IPS-20b (cell line): ENCODE data around the gene ULBP1.
"Not testable (repeated sequence)": the region's sequence is repeated elsewhere in the genome, so short reads cannot be mapped to it uniquely, and the experiment has no call there.

ENCODE experiments used
- H3K27ac ChIP-seq: one replicate; pipeline ENCODE4 v1.5.1; 2013; ENCODE audit warnings: low read length
- H3K27me3 ChIP-seq: 2 replicates; pipeline ENCODE4 v1.6.1; 2013; ENCODE audit warnings: mild to moderate bottlenecking, low read length, inconsistent platforms; ENCODE audit not compliant: insufficient read depth
- H3K36me3 ChIP-seq: 2 replicates; pipeline ENCODE4 v1.6.1; 2013; ENCODE audit warnings: low read depth, mild to moderate bottlenecking, inconsistent platforms, low read length, moderate library complexity; ENCODE audit not compliant: insufficient read depth
- H3K4me1 ChIP-seq: 2 replicates; pipeline ENCODE4 v1.6.1; 2013; ENCODE audit warnings: mild to moderate bottlenecking, control low read depth, inconsistent platforms, low read length, moderate library complexity; ENCODE audit not compliant: insufficient read depth
- H3K4me3 ChIP-seq: 2 replicates; pipeline ENCODE4 v1.5.1; 2013; ENCODE audit warnings: mild to moderate bottlenecking, low read length, inconsistent platforms
- H3K9ac ChIP-seq: 2 replicates; pipeline ENCODE4 v1.6.1; 2013; ENCODE audit warnings: low read depth, mild to moderate bottlenecking, inconsistent platforms, low read length, moderate library complexity
- H3K9me3 ChIP-seq: 2 replicates; pipeline ENCODE4 v1.6.1; 2013; ENCODE audit warnings: mild to moderate bottlenecking, low read depth, low read length, inconsistent platforms; ENCODE audit not compliant: insufficient read depth

Gene ULBP1

DNA sequence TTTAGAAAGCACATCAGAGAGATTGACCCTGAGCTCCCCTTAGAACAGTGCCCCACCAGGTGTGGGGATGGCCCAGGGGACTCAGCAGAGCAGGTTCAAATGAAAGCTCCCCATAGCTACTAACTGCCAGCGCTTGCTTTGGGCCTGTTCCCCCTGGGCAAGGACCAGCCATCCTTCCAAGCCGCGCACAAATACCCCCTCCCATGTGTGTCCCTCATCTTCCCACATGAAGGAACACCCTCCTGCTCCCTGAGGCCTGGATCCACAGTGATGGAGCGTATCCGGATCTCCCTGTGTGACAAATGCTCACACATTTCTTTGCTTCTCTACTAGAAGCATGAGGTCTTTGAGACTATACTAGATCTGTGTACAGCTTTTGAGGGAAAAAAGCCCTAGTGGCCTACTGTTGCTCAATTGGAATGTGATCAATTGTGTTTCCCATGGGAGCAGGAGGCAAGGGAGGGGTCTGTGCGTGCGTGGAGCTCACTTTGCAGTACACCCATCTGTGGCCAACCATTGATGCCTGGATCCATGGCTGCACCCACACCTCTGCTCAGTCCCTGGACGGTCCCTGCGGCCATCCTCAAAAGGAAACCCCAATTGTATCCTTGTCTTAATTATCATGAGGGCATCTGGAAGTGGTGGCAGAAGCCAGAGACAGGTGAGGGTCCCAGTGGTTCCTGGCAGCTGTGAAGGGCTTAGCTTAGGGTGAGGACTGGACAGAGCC, 39.4 kb upstream of the ULBP1 start:
- no peak overlapping the region for H3K9ac ChIP-seq
- H3K9me3 ChIP-seq, result no peaks in the 10 kb centered on the region; the same call in 1 of the 2 replicates
- no peaks in the 10 kb centered on the region for H3K4me1 ChIP-seq
- H3K27me3 ChIP-seq, result peaks cover 87% of the 10 kb centered on the region
- H3K36me3 ChIP-seq, result no peaks in the 10 kb centered on the region
- no peak overlapping the region for H3K4me3 ChIP-seq
- no peak overlapping the region for H3K27ac ChIP-seq

DNA sequence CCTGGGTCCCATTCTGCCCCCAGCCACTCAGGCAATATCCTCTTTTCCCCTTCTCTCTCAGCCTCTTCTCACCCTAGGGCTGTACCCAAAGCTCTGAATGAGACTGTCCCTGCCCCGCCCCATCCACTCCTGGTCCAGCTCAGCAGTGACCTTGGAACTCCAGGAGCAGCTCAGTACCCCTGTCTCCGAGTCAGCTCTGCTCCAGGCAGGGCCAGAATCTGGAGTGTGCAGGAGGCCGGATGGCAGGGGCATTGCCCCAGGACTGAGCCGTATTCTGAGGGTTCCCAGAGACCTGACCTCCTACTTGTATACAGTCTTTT, 38.9 kb upstream of the ULBP1 start:
- no peaks in the 10 kb centered on the region; the same call in 1 of the 2 replicates for H3K9me3 ChIP-seq
- H3K4me3 ChIP-seq, result 0 out of 2 replicates have a peak overlapping the region, but pooled peaks have one; percentile 70
- H3K27me3 ChIP-seq, result peaks cover 90% of the 10 kb centered on the region
- no peak overlapping the region for H3K27ac ChIP-seq
- no peaks in the 10 kb centered on the region for H3K36me3 ChIP-seq
- no peaks in the 10 kb centered on the region for H3K4me1 ChIP-seq
- H3K9ac ChIP-seq, result no peak overlapping the region

DNA sequence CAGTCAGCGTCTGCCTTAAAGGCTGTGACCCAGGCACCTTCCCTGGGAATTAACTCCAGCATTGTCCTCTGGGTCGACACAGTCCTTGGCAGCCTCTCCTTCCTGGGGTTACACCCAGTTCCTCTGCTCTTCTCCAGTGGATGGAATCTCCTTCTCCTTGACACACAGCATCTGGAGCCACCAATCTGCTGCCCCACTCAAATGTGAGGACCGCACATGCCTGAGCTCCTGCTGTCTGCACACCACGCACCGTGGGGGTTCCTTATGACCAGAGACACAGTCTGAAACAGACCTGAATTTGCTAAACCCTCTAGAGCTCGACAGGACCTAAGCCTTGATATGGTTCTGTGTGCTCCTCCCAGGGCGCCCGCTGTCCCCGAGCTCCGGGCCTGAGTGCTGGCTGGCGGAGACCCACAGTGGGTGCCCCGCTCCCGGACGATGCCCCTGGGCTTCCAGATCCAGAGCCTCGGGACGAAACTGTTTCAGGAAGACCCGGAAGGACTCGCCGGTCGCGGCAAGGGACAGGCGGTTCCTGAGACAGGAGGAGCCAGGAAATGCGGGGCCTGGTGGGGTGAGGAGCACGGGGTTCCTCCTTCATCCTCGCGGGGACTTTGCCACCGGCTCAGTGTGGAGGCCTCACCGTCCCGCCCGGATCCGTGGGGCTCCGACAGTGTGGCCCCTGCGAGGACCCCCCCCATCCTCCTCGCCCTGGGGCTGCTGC, 38.3 kb upstream of the ULBP1 start:
- no peak overlapping the region for H3K9ac ChIP-seq
- H3K27ac ChIP-seq, result no peak overlapping the region

DNA sequence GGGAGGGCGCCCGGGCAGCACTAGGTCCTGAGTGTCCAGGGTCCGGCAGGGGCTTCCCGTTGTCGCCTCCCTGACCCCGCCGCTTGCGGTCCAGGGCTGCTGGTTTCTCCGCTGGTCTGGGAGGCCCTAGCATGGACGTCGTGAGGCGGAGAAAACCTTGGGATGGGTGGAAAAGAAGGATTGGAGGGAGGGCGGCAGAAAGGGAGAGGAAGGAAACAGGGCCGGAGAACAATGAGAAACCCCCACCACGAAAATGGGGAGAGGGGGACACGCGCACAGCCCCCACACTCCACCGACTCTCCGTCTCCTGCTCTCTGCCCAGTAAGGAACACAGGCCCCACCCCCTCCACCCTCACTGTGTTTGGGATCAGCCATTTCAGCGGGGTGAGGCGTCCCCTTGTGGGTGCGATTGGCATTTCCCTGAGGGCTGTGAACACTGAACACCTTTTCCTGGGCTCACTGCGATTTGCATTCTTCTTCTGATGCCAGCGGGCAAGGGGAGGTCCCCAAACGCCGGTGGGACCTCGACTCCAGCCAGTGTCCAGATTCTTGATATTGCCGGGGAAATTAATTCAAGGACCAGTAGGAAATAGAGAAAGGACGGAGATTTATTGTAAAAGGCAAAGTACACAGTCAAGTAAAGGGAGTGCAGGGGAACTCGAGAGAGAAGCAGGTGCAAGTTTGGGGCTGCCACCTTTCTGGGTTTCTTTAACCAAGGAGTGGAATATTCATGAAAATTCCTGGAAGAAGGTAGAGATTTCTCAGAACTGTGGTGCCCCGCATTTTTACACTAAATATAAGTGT, 37.6 kb upstream of the ULBP1 start:
- H3K36me3 ChIP-seq, result no peaks in the 10 kb centered on the region
- H3K27ac ChIP-seq, result no peak overlapping the region
- H3K9ac ChIP-seq, result no peak overlapping the region
- peaks cover 90% of the 10 kb centered on the region for H3K27me3 ChIP-seq
- H3K4me3 ChIP-seq, result peak overlapping the region; percentile 70
- no peaks in the 10 kb centered on the region for H3K4me1 ChIP-seq
- no peaks in the 10 kb centered on the region; the same call in 1 of the 2 replicates for H3K9me3 ChIP-seq

More for the DNA sequence above, 38.3 kb upstream of the ULBP1 start:
- Histone ChIP-seq H3K36me3 (no peaks in the 10 kb centered on the region), H3K4me1 (no peaks in the 10 kb centered on the region), H3K27me3 (peaks cover 90% of the 10 kb centered on the region), H3K4me3 (peak overlapping the region; percentile 70), H3K9me3 (no peaks in the 10 kb centered on the region; the same call in 1 of the 2 replicates)

DNA sequence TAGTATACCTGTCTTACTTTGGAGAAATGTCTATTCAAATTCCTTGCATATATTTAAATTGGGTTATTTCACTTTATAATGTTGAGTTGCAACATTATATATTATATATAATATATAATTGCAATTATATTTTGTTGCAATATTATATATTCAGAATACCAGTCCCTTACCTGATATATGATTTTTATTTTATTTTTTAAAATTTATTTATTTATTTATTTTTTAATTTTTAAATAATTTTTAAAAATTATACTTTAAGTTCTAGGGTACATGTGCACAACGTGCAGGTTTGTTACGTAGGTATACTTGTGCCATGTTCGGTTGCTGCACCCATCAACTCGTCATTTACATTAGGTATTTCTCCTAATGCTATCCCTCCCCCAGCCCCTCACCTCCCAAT, 36.7 kb upstream of the ULBP1 start:
- not testable (repeated sequence) for H3K4me3 ChIP-seq, H3K27ac ChIP-seq
- H3K27me3 ChIP-seq, result peaks cover 90% of the 10 kb centered on the region

DNA sequence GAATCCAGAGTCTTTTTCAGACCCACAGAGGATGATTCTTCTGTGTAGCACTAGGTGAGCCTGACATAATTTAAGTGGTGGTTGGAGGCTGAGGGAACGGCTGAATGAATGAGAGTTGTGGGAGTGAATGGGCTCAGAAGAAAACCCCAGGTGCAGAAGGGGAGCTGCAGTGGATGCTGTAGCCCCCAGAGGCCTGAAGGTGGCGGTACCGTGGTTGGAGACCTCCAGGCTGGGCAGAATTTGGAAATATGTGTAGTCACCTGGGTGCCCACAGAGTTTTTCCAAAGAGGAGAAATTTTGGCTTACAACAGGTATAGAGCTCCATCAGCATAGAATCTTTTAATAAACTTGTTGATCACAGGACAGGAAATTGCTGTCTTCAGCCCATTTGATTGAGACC, 34.3 kb upstream of the ULBP1 start:
- Histone ChIP-seq H3K27me3 (peaks cover 87% of the 10 kb centered on the region), H3K9ac (no peak overlapping the region), H3K27ac (no peak overlapping the region), H3K4me3 (no peak overlapping the region), H3K36me3 (no peaks in the 10 kb centered on the region), H3K4me1 (no peaks in the 10 kb centered on the region), H3K9me3 (no peaks in the 10 kb centered on the region; the same call in 1 of the 2 replicates)

More for the DNA sequence above, 36.7 kb upstream of the ULBP1 start:
- not testable (repeated sequence) for H3K9me3 ChIP-seq, H3K36me3 ChIP-seq, H3K4me1 ChIP-seq, H3K9ac ChIP-seq

DNA sequence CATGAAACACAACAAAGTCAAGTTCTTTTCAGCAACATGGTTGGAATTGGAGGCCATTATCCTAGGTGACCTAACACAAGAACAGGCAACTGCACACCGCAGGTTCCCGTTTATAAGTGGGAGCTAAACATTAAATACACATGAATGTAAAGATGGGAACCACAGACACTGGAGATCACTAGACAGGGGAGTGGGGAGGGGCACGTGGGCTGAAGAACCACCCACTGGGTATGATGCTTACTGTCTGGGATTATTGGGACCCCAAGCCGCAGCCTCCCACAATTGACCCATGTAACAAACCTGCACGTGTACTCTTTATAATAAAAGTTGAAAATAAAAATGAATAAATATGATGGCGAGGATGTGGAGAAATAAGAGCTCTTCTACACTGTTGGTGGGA, 32.2 kb upstream of the ULBP1 start:
- H3K9me3 ChIP-seq, result no peaks in the 10 kb centered on the region
- H3K27ac ChIP-seq, result no peak overlapping the region
- H3K4me3 ChIP-seq, result no peak overlapping the region
- no peaks in the 10 kb centered on the region for H3K4me1 ChIP-seq
- H3K36me3 ChIP-seq, result no peaks in the 10 kb centered on the region
- H3K27me3 ChIP-seq, result peaks cover 87% of the 10 kb centered on the region
- H3K9ac ChIP-seq, result no peak overlapping the region

DNA sequence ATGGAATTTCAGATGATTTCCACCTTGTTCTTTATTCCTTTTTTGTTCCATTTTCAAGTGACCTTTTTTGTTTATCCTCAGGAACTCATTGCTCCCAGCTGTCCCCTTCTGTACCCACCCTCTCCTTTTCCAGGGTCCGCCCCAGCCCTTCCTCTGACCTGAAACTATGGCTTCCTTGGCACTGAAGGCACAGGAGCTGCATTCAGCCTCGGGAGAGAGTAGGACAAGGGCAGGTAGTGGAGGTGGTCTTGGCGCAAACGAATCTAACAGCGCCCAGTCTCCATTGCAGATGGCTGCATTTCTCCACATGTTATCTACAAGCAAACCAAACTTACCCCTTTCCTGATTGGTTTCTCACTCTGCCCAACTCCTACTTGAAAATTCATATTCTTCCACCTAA, 30.7 kb upstream of the ULBP1 start:
- no peaks in the 10 kb centered on the region for H3K36me3 ChIP-seq
- H3K4me3 ChIP-seq, result no peak overlapping the region
- no peaks in the 10 kb centered on the region for H3K4me1 ChIP-seq
- H3K27ac ChIP-seq, result no peak overlapping the region
- H3K9me3 ChIP-seq, result no peaks in the 10 kb centered on the region
- no peak overlapping the region for H3K9ac ChIP-seq
- peaks cover 95% of the 10 kb centered on the region for H3K27me3 ChIP-seq

DNA sequence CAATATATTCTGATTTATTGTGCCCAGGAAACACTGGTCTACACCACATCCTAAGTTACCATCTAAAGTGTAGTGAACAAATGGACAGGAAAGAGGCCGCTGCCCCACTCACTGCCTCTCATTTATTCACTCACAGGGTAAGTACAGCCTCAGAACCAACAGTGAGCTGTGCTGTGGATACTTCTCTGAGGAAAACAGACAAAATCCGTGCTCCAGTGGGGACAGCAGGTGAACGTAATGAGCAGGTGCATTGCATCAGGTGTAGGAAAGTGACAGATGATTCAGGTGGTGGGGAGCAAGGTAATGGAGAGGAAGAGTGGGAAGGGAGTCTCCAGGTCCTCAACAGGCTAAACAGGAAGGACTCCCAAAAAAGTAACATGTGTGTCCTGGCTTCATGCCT, 30.3 kb upstream of the ULBP1 start:
- Histone ChIP-seq H3K9ac (no peak overlapping the region), H3K27me3 (peaks cover 97% of the 10 kb centered on the region), H3K36me3 (no peaks in the 10 kb centered on the region), H3K4me3 (no peak overlapping the region), H3K27ac (no peak overlapping the region), H3K9me3 (peaks cover under 1% of the 10 kb centered on the region; the same call in 1 of the 2 replicates), H3K4me1 (no peaks in the 10 kb centered on the region; the same call in 1 of the 2 replicates)

DNA sequence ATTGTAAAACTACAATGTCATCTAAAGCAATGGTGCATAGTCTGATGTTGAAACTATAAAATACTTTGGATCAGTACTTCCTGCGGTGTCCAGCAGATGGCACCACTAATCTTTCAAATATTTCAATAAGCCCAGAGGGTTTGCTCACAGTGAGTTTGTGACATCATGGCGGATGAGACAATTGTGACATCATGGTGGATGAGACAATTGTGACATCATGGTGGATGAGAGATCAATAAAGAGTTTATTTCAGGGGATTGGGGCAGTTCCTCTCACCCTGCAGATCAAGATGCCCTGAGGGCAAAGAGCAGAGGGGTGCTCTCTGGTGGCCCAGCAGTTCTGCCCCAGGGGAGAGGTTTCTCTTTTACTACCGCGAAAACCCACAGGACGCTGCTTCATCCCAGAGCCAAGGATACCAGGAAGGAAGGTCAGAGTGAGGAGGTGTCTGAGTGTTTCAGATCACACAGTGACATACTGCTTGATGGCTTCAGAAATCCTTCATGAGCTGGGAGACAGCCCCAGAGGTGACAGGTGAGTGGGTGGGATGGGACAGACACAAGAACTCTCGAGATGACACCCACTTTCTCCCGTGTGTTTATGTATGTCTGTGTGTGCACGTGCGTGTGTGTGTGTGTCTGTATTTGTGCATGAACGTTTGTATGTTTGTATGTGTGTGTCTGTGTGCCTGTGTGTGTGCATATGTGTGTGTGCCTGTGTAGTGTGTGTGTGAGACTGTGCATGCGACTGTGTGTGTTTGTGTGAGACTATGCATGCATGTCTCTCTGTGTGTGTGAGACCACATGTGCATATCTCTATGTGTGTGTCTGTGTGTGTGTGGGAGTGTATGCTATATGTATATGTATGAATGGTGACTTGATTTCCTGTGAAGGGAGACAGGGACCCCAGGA, 29.2 kb upstream of the ULBP1 start:
- Histone ChIP-seq H3K9ac (no peak overlapping the region), H3K4me1 (no peaks in the 10 kb centered on the region; the same call in 1 of the 2 replicates), H3K36me3 (no peaks in the 10 kb centered on the region), H3K27ac (no peak overlapping the region), H3K9me3 (peaks cover 8% of the 10 kb centered on the region; the same call in 1 of the 2 replicates), H3K27me3 (peaks cover 97% of the 10 kb centered on the region), H3K4me3 (no peak overlapping the region)

DNA sequence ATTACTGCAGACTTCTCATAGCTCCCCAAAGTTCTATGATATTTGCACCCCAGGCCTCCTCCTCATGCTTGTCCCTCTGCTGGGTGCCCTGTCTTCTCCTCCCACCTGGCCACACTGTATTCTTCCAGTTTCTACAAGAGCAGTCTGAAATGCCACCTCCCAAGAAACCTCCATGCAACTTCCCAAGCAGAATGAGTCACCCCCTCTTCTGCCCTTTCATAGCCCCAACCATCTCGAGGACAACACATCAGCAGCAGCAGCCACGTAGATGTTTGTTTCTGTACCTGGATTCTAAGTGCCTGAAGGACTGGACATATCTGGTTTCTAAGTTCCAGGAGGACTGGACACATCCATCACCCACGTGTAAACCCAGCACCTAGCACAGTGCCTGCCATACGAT, 28.5 kb upstream of the ULBP1 start:
- Histone ChIP-seq H3K36me3 (no peaks in the 10 kb centered on the region), H3K9ac (no peak overlapping the region), H3K9me3 (peaks cover 9% of the 10 kb centered on the region; the same call in 1 of the 2 replicates), H3K27me3 (peaks cover 97% of the 10 kb centered on the region), H3K4me3 (no peak overlapping the region), H3K4me1 (no peaks in the 10 kb centered on the region; the same call in 1 of the 2 replicates), H3K27ac (no peak overlapping the region)
